Esophagus muscularis mucosa (tissue), 3 donors: ENCODE data around the gene SLFN12.

ENCODE experiments used
- EP300 ChIP-seq: sonication (generic); formaldehyde crosslinking; IDR thresholded peaks from one replicate; pipeline ENCODE4 v1.6.1; 2017; ENCODE audit warnings: antibody characterized with exemption
- POLR2AphosphoS5 ChIP-seq, 2 donors: sonication (generic); formaldehyde crosslinking; IDR thresholded peaks; one replicate each; pipeline ENCODE4 v1.6.1; 2017; ENCODE audit warnings: antibody characterized with exemption in 2 of 2

DNA sequence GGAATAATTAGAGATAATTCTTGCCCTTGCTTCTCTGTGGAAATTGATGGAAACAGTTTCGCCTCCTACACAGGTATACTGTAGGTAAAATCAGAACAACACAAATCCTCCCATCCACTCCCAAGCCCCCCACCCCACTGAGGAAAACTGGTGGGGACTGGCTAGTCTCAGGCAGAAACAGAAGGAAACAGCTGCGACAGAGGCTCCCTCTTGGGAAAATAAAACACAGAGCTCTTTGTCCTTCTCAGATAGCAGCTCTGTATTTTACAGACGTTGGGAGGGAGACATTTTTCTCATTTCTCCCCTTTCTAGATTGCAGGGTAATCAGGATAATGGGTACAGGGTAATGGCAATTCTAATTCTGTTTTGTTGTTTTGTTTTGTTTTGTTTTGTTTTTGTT lies 15.2 kb upstream of the SLFN12 start:
- TF ChIP-seq POLR2AphosphoS5 (IDR thresholded peaks at IDR 0.05) (no peak), EP300 (no peak)
